CD4-positive, alpha-beta T cell treated with Interleukin-4 for 4 hours (primary cell): ENCODE measurements around the gene ARL14.

ENCODE experiments used
- DNase-seq: peaks from one replicate; pipeline ENCODE4 v3.0.0-alpha.2; 2020

The ARL14 gene

GRCh38 chr3:160676547-160677303, at the start of gene ARL14:
TSS of gene ARL14 (plus strand) at chr3:160677160. CDS start at chr3:160677347, 187 bp downstream.
- DNase-seq, result no peak

GRCh38 chr3:160629491-160629890, 47.5 kb upstream of the ARL14 start:
- no peak for DNase-seq

GRCh38 chr3:160633361-160634083, 43.4 kb upstream of the ARL14 start:
- DNase-seq, result no peak

GRCh38 chr3:160635213-160635612, 41.7 kb upstream of the ARL14 start:
- DNase-seq, result no peak

GRCh38 chr3:160637086-160637485, 39.9 kb upstream of the ARL14 start:
- DNase-seq, result no peak

- DNase-seq, result no peak
Measured at GRCh38 chr3:160638184-160638583, 38.8 kb upstream of the ARL14 start.

GRCh38 chr3:160641665-160642309, 35.2 kb upstream of the ARL14 start:
- DNase-seq, result no peak

DNA sequence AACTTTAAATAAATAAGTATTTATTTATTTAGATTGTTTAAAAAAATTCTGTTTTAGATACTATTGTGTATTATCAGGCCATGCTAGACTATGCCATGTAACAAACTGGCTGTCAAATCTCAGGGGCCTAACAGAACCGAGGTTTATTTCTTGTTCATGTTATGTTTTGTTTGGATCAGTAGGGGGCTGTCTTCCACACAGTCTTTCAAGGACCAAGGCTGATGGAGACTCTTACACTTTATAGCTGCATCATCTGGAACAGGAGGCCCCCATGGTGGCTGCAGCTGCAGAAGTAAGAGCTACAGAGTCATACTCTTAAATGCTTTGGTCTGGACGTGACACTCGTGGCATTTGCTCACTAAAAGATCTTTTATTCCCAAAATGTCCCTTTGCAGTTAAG, 33.0 kb upstream of the ARL14 start:
- DNase-seq, result no peak

DNA sequence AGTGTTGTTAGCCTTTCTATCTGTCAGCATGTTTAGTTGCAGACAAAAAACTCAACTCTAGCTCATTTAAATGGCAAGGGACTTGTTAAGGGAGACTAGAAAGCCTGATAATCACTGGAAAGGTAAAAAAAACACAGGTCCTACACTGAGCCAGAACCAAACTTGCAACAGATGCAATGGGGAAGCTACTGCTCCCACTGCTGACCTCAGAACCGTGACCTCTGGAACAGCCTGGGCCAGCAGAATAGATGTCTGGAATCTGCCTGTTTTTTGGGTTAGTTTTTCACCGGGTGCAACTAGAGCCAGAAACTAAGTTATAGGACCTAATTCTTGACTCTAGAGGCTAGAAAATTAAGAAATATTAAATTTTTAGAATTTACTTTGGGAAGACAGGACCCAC, 32.5 kb upstream of the ARL14 start:
- DNase-seq, result no peak

GRCh38 chr3:160648701-160649100, 28.3 kb upstream of the ARL14 start:
- DNase-seq, result no peak

- DNase-seq, result no peak
Measured at GRCh38 chr3:160649596-160649995, 27.4 kb upstream of the ARL14 start.

- DNase-seq, result no peak
Measured at GRCh38 chr3:160653512-160653911, 23.4 kb upstream of the ARL14 start.

DNA sequence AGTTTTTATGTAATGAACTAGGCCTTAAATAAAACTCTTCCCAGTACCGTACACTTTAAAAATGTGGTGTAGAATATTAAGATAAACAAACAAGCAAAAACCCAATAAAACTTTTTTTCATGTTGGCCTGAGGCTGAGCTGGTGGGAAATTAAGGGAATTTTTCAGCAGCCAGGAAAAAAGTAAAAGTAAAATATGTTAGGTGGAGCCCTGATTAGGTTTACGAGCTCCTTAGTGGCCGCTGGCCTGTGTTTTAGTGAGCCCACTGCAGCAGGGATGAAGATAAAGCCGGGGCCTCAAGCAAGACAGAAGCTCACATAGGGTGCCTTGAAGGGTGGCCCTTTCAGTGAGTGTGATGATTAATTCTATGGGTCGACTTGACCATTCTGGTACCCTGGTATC, 16.1 kb upstream of the ARL14 start:
- DNase-seq, result no peak

- DNase-seq, result no peak
Measured at GRCh38 chr3:160661660-160662059, 15.3 kb upstream of the ARL14 start.

DNA sequence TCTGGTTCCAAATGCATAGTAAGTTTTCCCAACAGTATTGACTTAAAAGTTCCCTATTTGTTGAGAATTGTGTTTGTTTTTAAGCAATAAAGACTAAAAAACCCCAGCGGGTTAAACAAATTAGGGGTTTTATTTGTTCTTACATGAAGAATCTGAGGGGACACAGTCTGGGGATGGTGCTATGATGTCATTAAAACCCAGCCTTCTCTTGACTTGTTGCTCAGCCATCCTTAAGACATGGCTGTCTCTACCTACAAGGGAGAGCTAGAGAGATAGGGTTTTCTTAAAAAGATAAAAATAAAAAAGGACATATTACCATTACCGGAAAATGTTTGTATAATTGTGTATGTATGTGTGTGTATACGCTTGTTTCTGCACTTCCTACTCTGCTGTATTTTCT, 11.7 kb upstream of the ARL14 start:
- no peak for DNase-seq

GRCh38 chr3:160665784-160666526, 11.0 kb upstream of the ARL14 start:
- DNase-seq, result no peak

GRCh38 chr3:160667452-160667851, 9.5 kb upstream of the ARL14 start:
- DNase-seq, result no peak

DNA sequence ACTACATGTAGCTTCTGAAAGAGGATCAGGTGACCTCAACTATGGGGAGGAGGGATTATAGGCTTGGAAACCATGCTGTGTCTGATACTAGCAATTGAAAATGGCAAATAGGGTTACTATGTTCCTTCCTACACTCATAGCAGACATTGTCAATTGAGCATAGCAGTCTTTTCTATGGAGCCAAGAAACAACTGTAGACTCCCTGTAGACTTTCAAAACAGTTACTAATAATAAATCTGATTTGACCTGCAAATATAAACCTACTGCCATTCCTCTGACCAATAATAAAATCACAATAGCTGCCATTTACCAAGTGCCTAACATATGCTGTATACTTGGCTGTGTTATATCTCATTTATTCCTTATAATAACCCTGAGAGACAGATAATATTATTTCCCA, 8.5 kb upstream of the ARL14 start:
- no peak for DNase-seq

GRCh38 chr3:160671231-160671630, 5.7 kb upstream of the ARL14 start:
- DNase-seq, result no peak

GRCh38 chr3:160671995-160672394, 5.0 kb upstream of the ARL14 start:
- DNase-seq, result no peak

DNA sequence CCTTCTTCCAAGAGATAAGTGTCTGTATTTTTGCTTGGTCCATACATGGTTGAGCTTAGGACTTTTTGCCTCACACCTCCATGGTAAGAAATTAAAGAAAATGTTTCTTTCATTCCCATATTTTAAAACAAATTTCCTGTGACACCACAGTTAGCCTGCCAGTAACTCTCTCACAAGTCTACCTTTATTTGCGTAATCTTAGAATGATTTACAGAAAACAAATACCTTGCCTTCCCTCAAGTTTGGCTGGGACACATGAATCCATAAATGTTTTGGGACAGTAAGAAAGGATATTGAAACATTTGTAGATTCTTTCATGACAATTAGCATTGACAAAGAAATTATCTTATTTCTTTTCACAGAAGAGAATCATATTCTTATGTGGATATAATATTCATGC, 3.8 kb upstream of the ARL14 start:
- no peak for DNase-seq

- no peak for DNase-seq
Measured at GRCh38 chr3:160675566-160676124, 1.3 kb upstream of the ARL14 start.

DNA sequence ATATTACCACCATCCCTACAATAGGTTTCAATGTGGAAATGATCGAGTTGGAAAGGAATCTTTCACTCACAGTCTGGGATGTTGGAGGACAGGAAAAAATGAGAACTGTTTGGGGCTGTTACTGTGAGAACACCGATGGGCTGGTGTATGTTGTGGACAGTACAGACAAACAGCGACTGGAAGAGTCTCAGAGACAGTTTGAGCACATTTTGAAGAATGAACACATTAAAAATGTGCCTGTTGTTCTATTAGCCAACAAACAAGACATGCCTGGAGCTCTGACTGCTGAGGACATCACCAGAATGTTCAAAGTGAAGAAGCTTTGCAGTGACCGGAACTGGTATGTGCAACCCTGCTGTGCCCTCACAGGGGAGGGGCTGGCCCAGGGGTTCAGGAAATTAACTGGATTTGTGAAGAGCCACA, 510 bp downstream of the ARL14 start:
- no peak for DNase-seq
